GM12873 (cell line): ENCODE measurements around the gene TK2.

Experiments
- CTCF ChIP-seq: IDR thresholded peaks from 2 replicates; pipeline ENCODE4 v1.5.1; 2012; ENCODE audit warnings: low read depth, mild to moderate bottlenecking, moderate library complexity, low read length, control low read depth; ENCODE audit not compliant: insufficient read depth; ENCODE audit errors: missing control alignments

The TK2 gene

GRCh38 chr16:66561381-66562080 is 11.6 kb upstream of the TK2 start:
- no peak for TF ChIP-seq CTCF

GRCh38 chr16:66560107-66560506 is 10.2 kb upstream of the TK2 start:
- no peak for TF ChIP-seq CTCF

GRCh38 chr16:66554495-66554894 is 4.6 kb upstream of the TK2 start:
- TF ChIP-seq CTCF = no peak

GRCh38 chr16:66554021-66554420 is 4.1 kb upstream of the TK2 start:
- TF ChIP-seq CTCF = no peak

GRCh38 chr16:66553223-66553622 is 3.3 kb upstream of the TK2 start:
- TF ChIP-seq CTCF = no peak

- no peak for TF ChIP-seq CTCF
Measured at GRCh38 chr16:66552286-66553177, 2.6 kb upstream of the TK2 start, which contains the start of gene CKLF. Gene CKLF, plus strand, starts transcription at chr16:66552576. Its CDS starts 140 bp downstream, at chr16:66552716.

GRCh38 chr16:66551788-66552285 is 1.9 kb upstream of the TK2 start:
- TF ChIP-seq CTCF = no peak
